GM10266 (cell line): Measurements from ENCODE around the gene TRANK1.

ENCODE experiments used
- DNase-seq: peaks from one replicate; pipeline ENCODE4 v3.0.0; 2012; ENCODE audit errors: extremely low spot score
- CTCF ChIP-seq: IDR thresholded peaks from 2 replicates; pipeline ENCODE4 v1.5.1; 2012; ENCODE audit warnings: mild to moderate bottlenecking, low read depth; ENCODE audit not compliant: control insufficient read depth, insufficient read depth; ENCODE audit errors: missing control alignments

TRANK1 gene

DNA sequence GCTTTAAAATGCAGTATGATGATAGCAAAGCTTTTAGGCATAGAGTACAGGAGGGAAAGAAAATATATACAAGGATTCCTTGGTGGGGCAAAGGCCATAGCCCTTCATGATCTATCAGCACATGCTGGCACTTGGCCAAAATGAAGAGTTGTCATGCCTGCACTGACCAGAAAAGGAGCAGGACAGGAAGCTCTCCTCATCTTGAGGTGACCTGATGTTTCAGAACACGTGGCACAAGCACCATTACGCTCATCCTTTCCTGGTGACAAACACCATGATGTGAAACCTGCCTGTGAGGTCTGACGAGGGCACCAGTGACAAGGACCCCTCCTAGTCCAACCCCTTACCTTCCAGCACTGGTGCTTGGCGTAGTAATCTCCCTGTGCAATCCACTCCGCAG is 102.6 kb downstream of the TRANK1 start:
- no peak for TF ChIP-seq CTCF
- no peak for DNase-seq

- no peak for TF ChIP-seq CTCF
- DNase-seq = no peak
These were observed 104.4 kb downstream of the TRANK1 start for GRCh38 chr3:36840453-36840921.

DNA sequence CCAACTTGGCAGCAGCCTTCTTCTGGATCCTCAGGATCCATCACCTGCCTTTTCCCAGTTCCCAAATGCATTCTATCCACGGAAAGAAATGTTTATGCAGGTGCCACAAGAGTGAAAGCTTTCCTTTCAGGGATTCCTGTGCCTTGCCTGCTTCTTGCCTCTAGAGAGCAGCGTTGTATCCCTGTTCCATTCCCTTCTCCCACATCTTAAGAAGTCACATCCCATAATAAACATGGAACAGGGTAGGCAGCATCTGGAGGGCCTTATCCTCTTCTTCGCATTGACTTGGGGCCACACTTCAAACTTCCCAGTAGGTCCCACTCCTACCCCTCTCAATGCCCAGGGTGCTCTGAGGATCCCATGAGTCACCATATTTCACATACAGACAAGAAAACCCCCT is 107.8 kb downstream of the TRANK1 start:
- peak; percentile 22 for TF ChIP-seq CTCF
- DNase-seq = no peak

DNA sequence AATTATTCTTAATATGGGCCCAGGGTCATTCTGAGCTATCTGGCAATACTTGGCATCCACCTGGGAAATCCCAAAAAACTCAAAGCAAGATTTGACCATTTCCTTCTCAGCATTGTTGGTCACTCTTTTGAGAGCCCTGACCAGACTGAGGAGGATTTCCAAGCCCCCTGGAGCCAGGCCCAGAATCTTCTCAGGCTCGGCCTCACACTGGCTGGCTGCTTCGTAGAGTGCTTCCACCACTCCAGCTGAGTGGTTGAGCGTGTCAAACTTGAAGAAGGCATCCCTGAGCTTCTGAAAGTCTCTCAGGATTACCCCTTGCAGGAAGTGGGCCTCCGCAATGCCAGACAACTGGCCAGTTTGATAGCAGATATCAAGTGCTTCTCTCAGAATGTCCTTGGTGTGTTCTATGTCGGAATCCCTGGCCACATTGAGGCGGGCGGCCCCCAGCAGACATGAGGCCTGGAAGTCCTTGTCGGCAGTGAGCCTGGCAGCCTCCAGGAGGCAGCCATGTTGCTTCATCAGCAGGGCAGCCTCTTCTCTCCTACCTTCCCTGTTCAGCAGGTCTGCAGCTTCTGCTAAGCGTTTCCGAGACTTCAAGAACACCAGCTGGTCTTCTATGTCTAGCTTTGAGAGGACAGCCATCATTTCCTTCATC is 111.6 kb downstream of the TRANK1 start:
- TF ChIP-seq CTCF = no peak
- no peak for DNase-seq

GRCh38 chr3:36832406-36832805 is 112.4 kb downstream of the TRANK1 start:
- DNase-seq = no peak
- no peak for TF ChIP-seq CTCF

GRCh38 chr3:36827133-36827532 is 117.7 kb downstream of the TRANK1 start:
- no peak for TF ChIP-seq CTCF
- no peak for DNase-seq

DNA sequence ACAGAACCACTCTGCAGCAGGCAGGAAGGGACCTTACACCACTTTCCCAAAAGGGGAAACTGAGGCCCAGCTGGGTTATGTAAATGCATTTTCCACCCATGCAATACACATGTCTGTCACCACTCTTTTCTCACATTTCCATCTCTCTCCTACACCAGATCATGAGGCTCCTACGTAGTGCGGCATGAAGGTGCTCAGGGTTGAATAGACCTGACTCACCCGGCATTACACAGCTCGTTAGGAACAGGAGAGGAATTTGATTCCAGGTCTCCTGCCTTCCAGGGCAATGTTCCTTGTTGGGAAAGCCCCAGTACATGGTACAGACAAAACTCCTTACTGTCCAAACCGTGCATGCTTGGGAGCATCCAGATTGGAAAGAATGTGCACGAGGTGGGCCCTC is 118.6 kb downstream of the TRANK1 start:
- DNase-seq = no peak
- no peak for TF ChIP-seq CTCF
